HCEC 1CT (cell line): ENCODE results near the gene ARID4A.
"Not testable (repeated sequence)": the region's sequence is repeated elsewhere in the genome, so short reads cannot be mapped to it uniquely, and the experiment has no call there.

ENCODE experiments used
- DNase-seq: peaks from one replicate; pipeline ENCODE4 v3.0.0-alpha.2; 2017

ARID4A gene, protein sequence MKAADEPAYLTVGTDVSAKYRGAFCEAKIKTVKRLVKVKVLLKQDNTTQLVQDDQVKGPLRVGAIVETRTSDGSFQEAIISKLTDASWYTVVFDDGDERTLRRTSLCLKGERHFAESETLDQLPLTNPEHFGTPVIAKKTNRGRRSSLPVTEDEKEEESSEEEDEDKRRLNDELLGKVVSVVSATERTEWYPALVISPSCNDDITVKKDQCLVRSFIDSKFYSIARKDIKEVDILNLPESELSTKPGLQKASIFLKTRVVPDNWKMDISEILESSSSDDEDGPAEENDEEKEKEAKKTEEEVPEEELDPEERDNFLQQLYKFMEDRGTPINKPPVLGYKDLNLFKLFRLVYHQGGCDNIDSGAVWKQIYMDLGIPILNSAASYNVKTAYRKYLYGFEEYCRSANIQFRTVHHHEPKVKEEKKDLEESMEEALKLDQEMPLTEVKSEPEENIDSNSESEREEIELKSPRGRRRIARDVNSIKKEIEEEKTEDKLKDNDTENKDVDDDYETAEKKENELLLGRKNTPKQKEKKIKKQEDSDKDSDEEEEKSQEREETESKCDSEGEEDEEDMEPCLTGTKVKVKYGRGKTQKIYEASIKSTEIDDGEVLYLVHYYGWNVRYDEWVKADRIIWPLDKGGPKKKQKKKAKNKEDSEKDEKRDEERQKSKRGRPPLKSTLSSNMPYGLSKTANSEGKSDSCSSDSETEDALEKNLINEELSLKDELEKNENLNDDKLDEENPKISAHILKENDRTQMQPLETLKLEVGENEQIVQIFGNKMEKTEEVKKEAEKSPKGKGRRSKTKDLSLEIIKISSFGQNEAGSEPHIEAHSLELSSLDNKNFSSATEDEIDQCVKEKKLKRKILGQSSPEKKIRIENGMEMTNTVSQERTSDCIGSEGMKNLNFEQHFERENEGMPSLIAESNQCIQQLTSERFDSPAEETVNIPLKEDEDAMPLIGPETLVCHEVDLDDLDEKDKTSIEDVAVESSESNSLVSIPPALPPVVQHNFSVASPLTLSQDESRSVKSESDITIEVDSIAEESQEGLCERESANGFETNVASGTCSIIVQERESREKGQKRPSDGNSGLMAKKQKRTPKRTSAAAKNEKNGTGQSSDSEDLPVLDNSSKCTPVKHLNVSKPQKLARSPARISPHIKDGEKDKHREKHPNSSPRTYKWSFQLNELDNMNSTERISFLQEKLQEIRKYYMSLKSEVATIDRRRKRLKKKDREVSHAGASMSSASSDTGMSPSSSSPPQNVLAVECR

GRCh38 chr14:58298477-58299400 is at the start of gene ARID4A:
ARID4A (plus strand) TSS chr14:58298555; CDS start chr14:58299855, 1,300 bp downstream.
- DNase-seq, result peak; percentile 9

DNA sequence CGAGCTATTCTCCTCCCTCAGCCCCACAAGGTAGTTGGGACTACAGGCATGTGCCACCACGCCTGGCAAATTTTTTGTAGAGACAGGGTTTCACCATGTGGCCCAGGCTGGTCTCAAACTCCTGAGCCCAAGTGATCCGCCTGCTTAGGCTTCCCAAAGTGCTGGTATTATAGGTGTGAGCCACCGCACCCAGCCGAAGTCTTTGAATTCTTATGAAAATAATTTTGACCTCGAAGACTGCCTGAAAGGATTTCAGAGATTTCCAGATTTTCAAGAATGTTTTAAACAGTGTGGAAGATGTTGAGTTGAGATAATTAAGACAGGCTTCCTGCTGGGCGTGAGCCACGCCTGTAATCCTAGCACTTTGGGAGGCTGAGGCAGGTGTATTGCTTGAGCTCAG is 48.7 kb upstream of the ARID4A start:
- no peak for DNase-seq

DNA sequence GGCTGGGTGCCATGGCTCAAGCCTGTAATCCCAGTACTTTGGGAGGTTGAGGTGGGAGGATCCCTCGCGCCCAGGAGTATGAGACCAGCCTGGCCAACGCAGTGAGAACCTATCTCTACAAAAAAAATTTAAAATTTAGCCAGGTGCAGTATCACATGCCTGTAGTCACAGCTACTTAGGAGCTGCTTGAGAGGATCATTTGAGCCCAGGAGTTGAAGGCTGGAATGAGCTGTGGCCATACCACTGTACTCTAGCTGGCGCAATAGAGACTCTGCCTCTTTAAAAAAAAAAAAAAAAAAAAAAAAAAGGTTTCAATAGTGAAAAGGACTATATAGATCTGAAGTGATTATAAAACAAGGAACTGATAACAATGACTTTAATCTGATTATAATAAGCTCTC is 40.2 kb upstream of the ARID4A start:
- DNase-seq, result no peak

- DNase-seq, result not testable (repeated sequence)
Observed at GRCh38 chr14:58262005-58262404, 36.4 kb upstream of the ARID4A start.

DNA sequence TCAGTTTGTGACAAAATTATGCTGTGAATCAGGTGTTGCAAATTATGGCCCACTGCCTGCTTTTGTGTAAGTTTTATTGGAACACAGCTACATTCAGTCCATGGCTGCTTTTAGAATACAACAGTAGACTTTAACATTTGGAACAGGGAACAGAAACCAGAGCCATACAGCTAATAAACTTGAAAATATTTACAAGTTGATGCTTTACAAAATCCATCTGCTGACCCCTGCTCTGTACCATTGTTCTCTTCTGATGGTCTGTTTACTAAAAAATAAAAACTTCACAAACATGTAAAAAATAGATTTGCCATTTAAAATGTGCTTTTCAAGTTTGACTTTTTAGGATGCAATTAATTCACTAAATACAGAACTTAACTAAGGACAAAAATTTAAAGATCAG is 33.0 kb upstream of the ARID4A start:
- DNase-seq, result no peak

DNA sequence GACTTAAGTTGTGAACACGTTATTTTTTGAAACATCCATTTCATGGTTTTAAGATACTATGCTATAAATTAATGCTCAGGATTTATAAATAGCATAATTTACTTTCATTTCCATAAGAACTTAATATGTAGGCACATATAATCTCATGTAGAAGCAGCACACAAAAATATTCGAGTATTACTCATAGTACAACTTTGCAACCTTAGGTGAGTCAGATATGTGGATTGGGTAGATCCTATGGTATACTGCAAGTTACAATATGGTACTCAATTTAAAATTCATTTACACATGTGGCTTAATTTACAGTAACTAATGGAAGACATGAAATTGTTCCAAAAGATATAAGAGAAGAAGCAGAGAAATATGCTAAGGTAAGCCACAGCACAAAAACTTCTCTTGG is 27.7 kb upstream of the ARID4A start:
- DNase-seq, result peak; percentile 45

DNA sequence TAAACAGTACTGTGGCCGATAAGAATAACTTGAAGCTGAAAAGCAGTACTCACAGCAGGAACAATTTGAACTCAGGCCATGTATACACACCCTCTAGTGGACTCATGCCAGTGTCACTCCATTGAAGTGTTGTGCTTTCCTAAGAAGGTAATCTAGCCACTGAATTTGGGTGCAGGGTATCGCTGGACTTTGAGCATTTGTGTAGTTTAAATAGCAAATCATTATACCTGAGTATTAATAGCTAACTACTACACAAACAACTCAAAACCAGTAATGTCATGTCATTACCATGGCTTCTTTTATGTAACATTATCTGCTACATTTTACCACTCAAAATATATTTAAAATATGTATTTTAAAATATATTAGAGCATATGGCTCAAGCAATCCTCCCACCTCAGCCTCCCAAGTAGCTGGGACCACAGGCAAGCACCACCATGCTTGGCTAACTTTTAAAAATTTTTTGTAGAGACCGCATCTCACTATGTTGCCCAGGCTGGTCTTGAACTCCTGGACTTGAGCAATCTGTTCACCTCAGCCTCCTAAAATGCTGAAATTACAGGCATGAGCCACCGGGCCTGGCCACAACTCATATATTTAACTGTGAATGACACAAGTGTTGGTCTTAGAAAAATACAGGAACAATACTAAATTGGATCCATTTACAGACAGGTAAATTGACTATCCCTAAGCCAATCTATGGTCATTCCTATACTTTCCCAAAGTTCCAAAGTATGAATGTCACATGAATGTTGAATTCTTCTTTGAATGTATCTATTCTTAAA is 25.6 kb upstream of the ARID4A start:
- DNase-seq, result peak; percentile 32

DNA sequence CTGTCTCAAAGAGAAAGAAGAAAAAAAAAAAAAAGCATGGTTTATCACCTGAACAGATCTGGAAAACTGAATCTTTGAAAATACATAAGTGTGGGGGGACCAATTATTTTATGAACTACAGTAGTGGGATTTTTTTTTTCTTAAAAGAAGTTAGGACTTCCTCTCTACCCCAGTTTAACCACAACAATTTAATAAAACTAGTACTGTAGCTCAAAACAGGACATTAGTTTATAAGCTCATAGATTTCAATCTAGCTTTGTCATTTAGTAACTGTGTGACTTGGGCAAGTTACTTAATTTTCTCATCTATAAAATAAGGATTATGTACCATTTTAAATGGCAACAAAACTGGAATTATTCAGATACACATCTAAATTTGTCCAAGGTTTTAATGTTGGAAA is 23.5 kb upstream of the ARID4A start:
- DNase-seq, result no peak

DNA sequence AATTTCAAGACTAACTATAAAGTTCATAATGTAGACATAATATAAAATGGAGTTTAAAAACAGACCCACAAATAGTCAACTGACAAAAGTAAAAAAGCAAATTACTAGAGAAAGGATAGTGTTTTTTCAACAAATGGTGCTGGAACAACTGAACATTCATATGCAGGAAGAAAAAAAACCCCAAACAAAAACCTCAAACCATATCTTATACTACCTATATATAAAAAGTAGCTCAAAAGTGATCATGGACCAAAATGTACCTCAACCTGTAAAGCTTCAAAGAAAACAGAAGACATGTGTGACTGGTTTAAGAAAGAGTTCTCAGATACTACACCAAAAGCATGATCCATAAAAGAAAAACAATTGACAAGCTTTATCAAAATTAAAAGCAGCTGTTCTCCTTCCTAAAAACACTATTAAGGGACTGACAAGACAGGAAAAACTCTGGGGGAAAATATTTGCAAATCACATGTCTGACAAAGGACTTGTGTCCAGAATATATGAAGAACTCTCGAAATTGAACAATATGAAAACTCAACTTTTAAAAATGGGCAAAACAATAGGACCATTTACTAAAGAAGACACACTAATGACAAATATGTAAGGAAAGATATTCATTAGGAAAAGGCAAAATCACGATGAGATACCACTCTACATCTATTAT is 22.7 kb upstream of the ARID4A start:
- no peak for DNase-seq

- no peak for DNase-seq
Observed at GRCh38 chr14:58276208-58276607, 22.1 kb upstream of the ARID4A start.

DNA sequence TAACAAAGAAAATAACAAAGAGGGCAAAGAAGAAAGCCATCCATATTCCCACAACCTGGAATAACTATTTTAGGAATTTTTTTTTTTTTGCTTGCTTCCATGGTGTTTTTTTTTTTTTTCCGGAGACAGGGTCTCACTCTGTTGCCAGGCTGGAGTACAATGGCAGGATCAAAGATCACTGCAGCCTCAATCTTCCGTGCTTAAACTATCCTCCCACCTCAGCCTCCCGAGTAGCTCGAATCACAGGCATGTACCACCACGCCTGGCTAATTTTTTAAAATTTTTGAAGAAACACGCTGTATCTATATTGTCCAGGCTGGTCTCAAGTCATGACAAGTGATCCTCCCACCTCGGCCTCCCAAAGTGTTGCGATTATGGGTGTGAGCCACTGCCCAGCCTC is 20.2 kb upstream of the ARID4A start:
- DNase-seq, result no peak

- DNase-seq, result peak; percentile 88
Observed at GRCh38 chr14:58280954-58281787, 17.2 kb upstream of the ARID4A start.

DNA sequence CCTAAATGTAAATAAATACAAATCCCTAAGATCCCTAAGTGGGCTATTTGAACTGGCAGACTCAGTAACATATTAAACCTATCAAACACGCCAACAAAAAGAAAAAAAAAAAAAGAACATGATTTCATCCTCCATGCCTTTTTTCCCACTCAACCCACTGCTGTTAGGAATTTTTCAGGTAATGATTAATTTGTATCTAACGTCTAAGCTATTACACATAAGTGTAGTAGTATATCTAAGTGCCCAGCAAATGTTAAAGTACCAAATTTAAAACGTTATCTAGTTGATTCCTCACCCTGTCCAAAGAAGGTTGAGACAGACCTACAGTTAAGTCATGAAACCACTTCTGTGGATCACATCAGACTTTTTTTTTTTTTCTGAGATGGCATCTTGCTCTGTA is 16.4 kb upstream of the ARID4A start:
- no peak for DNase-seq

DNA sequence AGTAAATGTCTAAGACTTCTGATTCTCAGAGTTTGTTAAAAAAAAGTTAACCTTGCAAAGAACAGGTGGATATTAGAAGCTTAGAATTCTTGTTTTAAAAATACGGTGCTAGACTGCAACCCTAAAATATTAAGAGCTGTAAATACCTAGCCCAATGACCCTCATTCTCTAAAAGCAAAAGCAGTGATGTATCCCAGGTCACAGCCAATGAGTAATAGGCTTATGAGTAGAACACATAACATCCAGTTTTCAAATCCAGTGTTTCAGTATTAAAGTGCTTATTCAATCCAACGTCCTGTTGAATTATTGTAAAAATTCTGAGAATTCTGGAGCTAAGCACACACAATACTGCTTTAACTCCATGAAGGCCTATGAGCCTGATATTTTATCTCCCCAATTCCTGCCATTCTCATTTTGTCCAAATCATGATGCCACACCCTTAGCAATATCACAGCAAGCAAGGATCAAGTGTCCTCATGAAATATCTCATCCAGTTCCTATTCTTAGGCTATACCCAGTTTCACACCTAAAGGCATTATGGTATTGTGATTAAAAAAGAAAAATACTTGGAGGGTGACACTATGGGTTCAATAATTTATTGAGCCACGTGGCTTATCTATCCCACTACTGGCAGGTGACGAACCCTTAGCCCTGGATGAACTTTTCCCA is 15.3 kb upstream of the ARID4A start:
- DNase-seq, result no peak

GRCh38 chr14:58283730-58284129 is 14.6 kb upstream of the ARID4A start:
- no peak for DNase-seq

DNA sequence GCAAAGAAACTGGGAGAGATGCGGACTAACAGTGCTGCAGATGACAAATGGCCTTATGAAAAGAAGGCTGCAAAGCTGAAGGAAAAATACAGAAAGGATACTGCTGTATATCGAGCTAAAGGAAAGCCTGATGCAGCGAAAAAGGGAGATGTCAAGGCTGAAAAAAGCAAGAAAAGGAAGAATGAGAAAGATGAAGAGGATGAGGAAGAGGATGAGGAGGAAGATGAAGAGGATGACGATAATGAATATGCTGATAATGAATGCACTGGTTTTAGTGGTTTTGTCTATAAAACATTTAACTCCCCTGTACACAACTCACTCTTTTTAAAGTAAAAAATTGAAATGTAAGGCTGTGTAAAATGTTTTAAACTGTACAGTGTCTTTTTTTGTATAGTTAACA is 13.2 kb upstream of the ARID4A start:
- DNase-seq, result no peak

GRCh38 chr14:58287607-58288042 is 10.7 kb upstream of the ARID4A start:
- DNase-seq, result no peak

DNA sequence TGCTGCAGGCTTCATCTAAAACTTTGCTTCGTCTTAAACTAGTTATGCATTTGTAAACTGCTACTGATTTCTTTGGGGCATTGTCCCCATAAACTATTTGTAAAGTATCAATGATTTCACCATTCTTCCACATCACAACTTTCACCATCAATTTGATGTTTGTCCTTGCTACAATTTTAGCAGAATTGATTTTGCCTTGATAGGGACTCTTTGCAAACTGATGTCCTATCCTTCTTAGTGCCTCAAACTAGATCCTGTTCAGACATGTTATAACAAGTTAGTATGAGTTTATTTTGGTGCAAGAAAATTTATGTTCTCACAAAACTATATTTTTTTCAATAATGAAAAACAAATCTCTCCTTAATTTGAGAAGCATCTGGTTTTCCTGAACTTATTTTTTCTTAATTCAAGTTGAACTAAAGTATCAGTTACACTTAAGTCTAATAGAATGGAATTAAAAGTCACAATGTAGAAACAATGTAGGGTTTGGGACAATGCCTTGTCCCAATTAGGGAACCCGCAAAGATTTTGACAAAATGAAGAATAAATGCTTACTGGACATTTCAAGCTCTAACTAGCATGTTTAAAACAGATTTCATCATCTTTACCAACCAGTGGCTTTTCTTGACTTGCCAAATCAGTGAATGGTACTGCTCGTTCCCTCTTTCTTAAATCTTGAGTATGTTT is 10.1 kb upstream of the ARID4A start:
- no peak for DNase-seq
